HL-60 (cell line): Measurements from ENCODE around the gene MGAT5.

Experiments used
- CTCF ChIP-seq: IDR thresholded peaks from one replicate; pipeline ENCODE4 v1.5.1; 2011; ENCODE audit warnings: low read length, control low read depth, inconsistent platforms; ENCODE audit not compliant: insufficient read depth
- POLR2AphosphoS5 ChIP-seq: IDR thresholded peaks from 2 replicates; pipeline ENCODE4 v1.6.1; 2012; ENCODE audit warnings: low read depth
- REST ChIP-seq: IDR thresholded peaks from 2 replicates; pipeline ENCODE4 v1.6.1; 2012; ENCODE audit warnings: low read depth; ENCODE audit not compliant: insufficient replicate concordance

GRCh38 chr2:134397146-134397896 is 143.4 kb downstream of the MGAT5 start:
- TF ChIP-seq CTCF = no peak
- no peak for TF ChIP-seq REST
- no peak for TF ChIP-seq POLR2AphosphoS5
